Measurements from ENCODE around the gene CEP43.

DNA sequence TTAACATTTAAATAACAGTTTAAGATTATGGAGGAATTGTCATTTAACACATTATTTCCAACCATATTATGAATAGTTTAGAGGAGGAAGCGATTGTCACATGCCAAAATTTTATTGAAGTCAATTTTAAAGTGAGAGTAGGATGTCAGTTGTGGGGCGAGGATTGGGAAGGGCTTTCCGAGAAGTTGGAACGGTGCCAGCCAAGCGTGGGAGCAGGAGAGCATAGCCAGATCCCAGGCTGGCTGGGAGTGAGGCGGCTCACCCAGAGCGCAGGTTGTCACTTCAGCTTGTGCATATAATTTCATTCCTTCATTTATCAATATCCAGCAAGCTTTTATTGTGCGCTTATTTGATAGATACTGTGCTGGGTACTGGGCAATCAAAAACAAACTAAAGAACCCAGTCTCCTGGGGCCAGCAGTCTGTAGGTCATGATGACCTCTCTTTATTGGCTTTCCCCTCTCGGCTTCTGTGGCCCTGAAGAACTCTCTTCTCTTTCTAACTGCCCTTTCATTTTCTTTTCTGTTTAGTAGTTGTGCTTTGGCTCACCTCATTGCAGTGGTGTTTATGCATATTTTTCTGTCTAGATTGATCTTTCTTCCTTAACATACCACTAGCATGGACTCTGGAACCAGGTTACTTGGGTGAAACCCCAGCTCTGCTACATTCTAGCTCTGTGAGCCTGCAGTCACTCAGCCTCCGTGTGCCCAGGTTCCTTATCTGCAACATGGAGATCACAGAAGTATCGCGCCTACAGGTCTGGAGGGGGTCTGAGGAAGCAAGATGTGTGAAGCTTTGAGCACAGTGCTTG is 6.4 kb downstream of the CEP43 start:
- TF ChIP-seq GATA3 (IDR thresholded peaks at IDR 0.05; ENCODE audit: low read depth, low read length), result no peak
- TF ChIP-seq GATA2 (IDR thresholded peaks at IDR 0.05; ENCODE audit: low read depth, low read length), result no peak
